Suprapubic skin (tissue), 4 donors: Measurements from ENCODE around the gene SEMA3D. TPM values are rescaled to one million over a fixed set of nuclear protein-coding genes. Genes with fewer than 3 reads are reported as not detected.
A peak's percentile ranks its signal among the peaks of the same experiment; 100 is the strongest.

ENCODE experiments used
- DNase-seq, 2 donors: peaks; one replicate each; pipeline ENCODE4 v3.0.0-alpha.2; 2019; ENCODE audit warnings: low spot score in 2 of 2
- H3K27ac ChIP-seq: fragments of 200-600 bp; sonication (generic); one replicate; pipeline ENCODE4 v1.5.1; 2019
- H3K27me3 ChIP-seq: fragments of 200-600 bp; sonication (generic); one replicate; pipeline ENCODE4 v1.5.1; 2019
- H3K36me3 ChIP-seq: fragments of 200-600 bp; sonication (generic); one replicate; pipeline ENCODE4 v1.5.1; 2019
- H3K4me1 ChIP-seq: fragments of 200-600 bp; sonication (generic); one replicate; pipeline ENCODE4 v1.5.1; 2019
- H3K4me3 ChIP-seq: fragments of 200-600 bp; sonication (generic); one replicate; pipeline ENCODE4 v1.5.1; 2019; ENCODE audit warnings: mild to moderate bottlenecking
- H3K9me3 ChIP-seq: fragments of 200-600 bp; sonication (generic); one replicate; pipeline ENCODE4 v1.5.1; 2019
- EP300 ChIP-seq: sonication (generic); formaldehyde crosslinking; IDR thresholded peaks from one replicate; pipeline ENCODE4 v1.6.1; 2017; ENCODE audit warnings: antibody characterized with exemption
- POLR2A ChIP-seq, 2 donors: fragments of 450-650 bp; IDR thresholded peaks; one replicate each; pipeline ENCODE4 v1.6.1; 2017; ENCODE audit warnings: antibody characterized with exemption in 2 of 2, mild to moderate bottlenecking in 2 of 2, moderate library complexity in 2 of 2
- POLR2AphosphoS5 ChIP-seq, 3 donors: sonication (generic); formaldehyde crosslinking; IDR thresholded peaks; one replicate each; pipeline ENCODE4 v1.6.1; 2017; ENCODE audit warnings: antibody characterized with exemption in 3 of 3
- WGBS: methylation state at CpG from one replicate; pipeline ENCODE4 v1.1.5; 2018; 5-methylcytosine and 5-hydroxymethylcytosine counted together
- total RNA-seq, 4 donors: library from RNA; depleted of rRNA; stranded (reverse); fragments of >200 nt; gene quantifications; one replicate each; pipeline ENCODE4 v1.1.0, GENCODE V29; 2016
- TF ChIP-seq, protein P1 (sequence below), 2 donors: fragments of 200-600 bp in 1 of 2; fragments of 450-650 bp in 1 of 2; sonication (generic) in 1 of 2; IDR thresholded peaks; one replicate each; pipeline ENCODE4 v1.5.1; 2016 to 2019; ENCODE audit warnings: antibody characterized with exemption in 2 of 2, mild to moderate bottlenecking in 1 of 2, moderate library complexity in 1 of 2

SEMA3D gene
- total RNA-seq, 4 donors from 2014 or later, result 1.9 to 5.9 (median 3.6) TPM

DNA sequence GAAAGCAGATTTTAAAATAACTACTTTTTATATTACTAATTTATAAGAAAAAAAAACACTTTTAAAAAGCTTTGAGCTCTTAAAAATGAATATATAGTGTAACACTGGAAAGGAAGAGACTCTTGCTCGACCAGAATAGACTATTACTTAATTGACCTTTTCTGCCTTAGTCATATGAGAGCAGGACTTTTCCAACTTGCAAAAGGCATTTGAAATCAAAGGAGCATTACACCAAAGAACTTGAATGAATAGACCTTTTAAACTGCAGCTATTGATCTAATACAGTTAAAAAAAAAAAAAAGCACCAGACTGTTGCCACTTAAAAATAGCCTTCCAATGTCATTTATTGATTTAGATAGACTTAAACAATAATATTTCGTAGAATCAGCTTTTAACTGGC lies 17.2 kb upstream of the SEMA3D start:
- no peak for DNase-seq
- Histone ChIP-seq H3K27me3 (no peaks in the 10 kb centered on the region), H3K4me3 (no peak overlapping the region), H3K27ac (no peak overlapping the region), H3K36me3 (no peaks in the 10 kb centered on the region), H3K9me3 (no peaks in the 10 kb centered on the region), H3K4me1 (no peaks in the 10 kb centered on the region)
- TF ChIP-seq POLR2A (IDR thresholded peaks at IDR 0.05) (no peak), EP300 (no peak), POLR2AphosphoS5 (IDR thresholded peaks at IDR 0.05) (no peak)
- TF ChIP-seq, protein P1, sequence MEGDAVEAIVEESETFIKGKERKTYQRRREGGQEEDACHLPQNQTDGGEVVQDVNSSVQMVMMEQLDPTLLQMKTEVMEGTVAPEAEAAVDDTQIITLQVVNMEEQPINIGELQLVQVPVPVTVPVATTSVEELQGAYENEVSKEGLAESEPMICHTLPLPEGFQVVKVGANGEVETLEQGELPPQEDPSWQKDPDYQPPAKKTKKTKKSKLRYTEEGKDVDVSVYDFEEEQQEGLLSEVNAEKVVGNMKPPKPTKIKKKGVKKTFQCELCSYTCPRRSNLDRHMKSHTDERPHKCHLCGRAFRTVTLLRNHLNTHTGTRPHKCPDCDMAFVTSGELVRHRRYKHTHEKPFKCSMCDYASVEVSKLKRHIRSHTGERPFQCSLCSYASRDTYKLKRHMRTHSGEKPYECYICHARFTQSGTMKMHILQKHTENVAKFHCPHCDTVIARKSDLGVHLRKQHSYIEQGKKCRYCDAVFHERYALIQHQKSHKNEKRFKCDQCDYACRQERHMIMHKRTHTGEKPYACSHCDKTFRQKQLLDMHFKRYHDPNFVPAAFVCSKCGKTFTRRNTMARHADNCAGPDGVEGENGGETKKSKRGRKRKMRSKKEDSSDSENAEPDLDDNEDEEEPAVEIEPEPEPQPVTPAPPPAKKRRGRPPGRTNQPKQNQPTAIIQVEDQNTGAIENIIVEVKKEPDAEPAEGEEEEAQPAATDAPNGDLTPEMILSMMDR (IDR thresholded peaks at IDR 0.05), result no peak
- 68% methylated on average over 2 of the region's 2 CpGs for WGBS

DNA sequence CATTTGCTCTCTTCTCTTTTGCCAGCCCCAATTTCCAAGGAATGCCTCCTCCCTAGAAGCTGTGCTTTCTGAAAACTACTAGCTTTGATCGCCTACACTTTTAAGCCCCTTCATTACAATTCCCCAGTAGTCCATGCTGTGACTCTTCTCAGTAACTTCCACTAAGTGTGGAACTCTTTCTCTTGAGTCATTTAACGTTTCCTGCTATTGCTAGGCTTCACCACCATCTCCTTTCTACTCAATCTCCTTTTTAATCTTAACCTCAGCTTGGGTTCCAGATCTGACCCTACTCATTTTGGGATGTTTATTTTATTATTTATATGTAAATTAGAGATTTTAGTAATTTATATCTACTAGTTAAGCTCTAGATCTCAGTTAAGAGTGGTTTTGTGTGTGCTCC lies 14.4 kb upstream of the SEMA3D start:
- Histone ChIP-seq H3K9me3 (no peaks in the 10 kb centered on the region), H3K27me3 (no peaks in the 10 kb centered on the region), H3K4me3 (no peak overlapping the region), H3K4me1 (no peaks in the 10 kb centered on the region), H3K36me3 (no peaks in the 10 kb centered on the region), H3K27ac (no peak overlapping the region)
- TF ChIP-seq, protein P1 (IDR thresholded peaks at IDR 0.05), result no peak
- TF ChIP-seq EP300 (no peak), POLR2AphosphoS5 (IDR thresholded peaks at IDR 0.05) (no peak), POLR2A (IDR thresholded peaks at IDR 0.05) (no peak)
- 82% methylated on average over 2 of the region's 2 CpGs for WGBS
- DNase-seq, result no peak

DNA sequence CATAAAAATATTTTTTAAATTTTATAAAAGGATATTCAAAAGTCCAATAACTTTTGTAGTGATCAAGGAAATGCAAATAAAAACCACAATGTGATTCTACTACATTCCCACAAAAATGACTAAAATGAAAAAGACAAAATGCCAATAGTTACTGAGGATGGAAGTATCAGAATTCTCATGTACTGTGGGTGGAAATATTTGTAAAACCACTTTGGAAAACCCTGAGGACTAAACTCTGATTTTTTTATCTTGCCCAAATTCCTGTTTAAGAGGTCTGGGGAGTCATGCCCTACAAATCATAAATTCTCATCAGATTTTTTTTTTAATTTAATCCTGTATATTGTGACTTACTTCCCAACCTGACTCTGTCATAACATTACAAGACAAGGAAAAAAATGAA lies 9.8 kb upstream of the SEMA3D start:
- H3K36me3 ChIP-seq, result no peaks in the 10 kb centered on the region
- TF ChIP-seq EP300 (no peak), POLR2AphosphoS5 (IDR thresholded peaks at IDR 0.05) (no peak), POLR2A (IDR thresholded peaks at IDR 0.05) (no peak)
- TF ChIP-seq, protein P1 (IDR thresholded peaks at IDR 0.05), result no peak
- no peak overlapping the region for H3K4me3 ChIP-seq
- DNase-seq, result no peak
- no peaks in the 10 kb centered on the region for H3K27me3 ChIP-seq
- no peak overlapping the region for H3K27ac ChIP-seq
- H3K9me3 ChIP-seq, result no peaks in the 10 kb centered on the region
- no peaks in the 10 kb centered on the region for H3K4me1 ChIP-seq

DNA sequence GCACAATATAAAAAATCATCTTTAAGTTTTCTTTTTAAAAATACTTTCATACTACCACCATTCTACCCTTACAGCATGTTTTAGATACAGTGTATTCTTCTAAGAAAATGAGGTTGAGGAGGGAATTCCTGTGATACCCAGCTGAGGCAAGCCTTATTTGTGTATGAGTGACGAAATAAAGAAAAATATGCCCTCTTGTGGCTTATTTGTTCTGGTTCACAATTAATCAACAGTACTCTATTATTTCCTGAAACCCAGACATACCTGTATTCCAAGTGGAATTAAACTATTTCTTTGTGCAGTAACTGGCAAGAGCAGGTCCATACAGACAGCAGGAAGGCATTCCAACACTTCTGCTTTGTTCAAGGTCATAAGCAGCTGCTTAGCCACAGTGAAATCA lies 4.5 kb upstream of the SEMA3D start:
- Histone ChIP-seq H3K36me3 (no peaks in the 10 kb centered on the region), H3K4me1 (peaks cover 10% of the 10 kb centered on the region), H3K27ac (no peak overlapping the region), H3K27me3 (peaks cover 4% of the 10 kb centered on the region), H3K9me3 (no peaks in the 10 kb centered on the region), H3K4me3 (no peak overlapping the region)
- 7% methylated on average over 1 of the region's 1 CpG for WGBS
- DNase-seq, result no peak
- TF ChIP-seq, protein P1 (IDR thresholded peaks at IDR 0.05), result no peak
- TF ChIP-seq POLR2A (IDR thresholded peaks at IDR 0.05), result no peak
- TF ChIP-seq POLR2AphosphoS5 (IDR thresholded peaks at IDR 0.05), result no peak
- no peak for TF ChIP-seq EP300

DNA sequence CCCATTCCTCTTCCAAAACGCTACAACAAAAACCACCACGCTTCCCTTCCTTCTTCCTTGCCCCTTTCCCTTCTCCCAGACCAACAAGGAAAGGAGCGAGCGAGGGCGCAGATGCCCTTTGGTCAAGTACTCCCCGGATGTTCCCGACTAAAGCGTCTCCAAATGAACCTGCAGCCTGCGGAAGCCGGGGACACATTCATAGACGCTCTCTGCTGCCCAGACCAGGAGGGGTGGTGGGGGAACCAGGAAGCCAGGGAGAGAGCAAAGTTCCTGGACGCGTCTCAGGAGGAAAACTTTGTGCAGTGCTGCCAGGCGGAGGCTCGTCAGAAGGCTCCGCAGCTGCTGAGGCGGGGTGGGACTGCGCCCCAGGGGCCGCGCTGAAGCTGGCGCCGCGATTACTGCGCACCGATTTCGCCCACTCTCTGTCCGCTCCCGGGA lies 754 bp downstream of the SEMA3D start:
- peak in 1 of 2 donors; percentile 70 for DNase-seq
- peaks cover 21% of the 10 kb centered on the region for H3K27me3 ChIP-seq
- WGBS, result under 1% methylated on average over 10 of the region's 28 CpGs
- peaks cover 24% of the 10 kb centered on the region for H3K4me1 ChIP-seq
- no peak for TF ChIP-seq EP300
- TF ChIP-seq POLR2A (IDR thresholded peaks at IDR 0.05), result no peak
- no peak for TF ChIP-seq POLR2AphosphoS5 (IDR thresholded peaks at IDR 0.05)
- TF ChIP-seq, protein P1 (IDR thresholded peaks at IDR 0.05), result no peak
- no peaks in the 10 kb centered on the region for H3K36me3 ChIP-seq
- H3K9me3 ChIP-seq, result no peaks in the 10 kb centered on the region
- H3K4me3 ChIP-seq, result peak overlapping the region; percentile 59
- peak overlapping the region; percentile 70 for H3K27ac ChIP-seq
